PFSK-1 (cell line): ENCODE measurements around the gene MYO7A.

Experiments
- FOXP2 ChIP-seq: optimal IDR thresholded peaks from 2 replicates; pipeline ENCODE3; 2011; ENCODE audit warnings: borderline replicate concordance, control low read depth, inconsistent platforms; ENCODE audit not compliant: insufficient read depth; ENCODE audit errors: extremely low read length, extremely low read depth
- POLR2AphosphoS5 ChIP-seq: IDR thresholded peaks from 2 replicates; pipeline ENCODE4 v1.6.1; 2012; ENCODE audit warnings: low read depth, mild to moderate bottlenecking, control low read depth, low read length, moderate library complexity
- SIN3A ChIP-seq: IDR thresholded peaks from 2 replicates; pipeline ENCODE4 v1.6.1; 2012; ENCODE audit warnings: mild to moderate bottlenecking, low read length, moderate library complexity, borderline replicate concordance; ENCODE audit not compliant: insufficient read depth
- TAF1 ChIP-seq: IDR thresholded peaks from 2 replicates; pipeline ENCODE4 v1.6.1; 2012; ENCODE audit warnings: low read length, control low read depth, borderline replicate concordance; ENCODE audit not compliant: insufficient read depth
- TF ChIP-seq, protein P1 (sequence below), 2 experiments: IDR thresholded peaks; 2 replicates each; pipeline versions ENCODE4 v1.6.1 to v1.8.0; 2011 to 2012; ENCODE audit warnings: low read depth in 2 of 2, low read length in 2 of 2, control low read depth in 1 of 2, inconsistent platforms in 1 of 2, mild to moderate bottlenecking in 1 of 2, moderate library complexity in 1 of 2; ENCODE audit not compliant: insufficient read depth in 1 of 2

DNA sequence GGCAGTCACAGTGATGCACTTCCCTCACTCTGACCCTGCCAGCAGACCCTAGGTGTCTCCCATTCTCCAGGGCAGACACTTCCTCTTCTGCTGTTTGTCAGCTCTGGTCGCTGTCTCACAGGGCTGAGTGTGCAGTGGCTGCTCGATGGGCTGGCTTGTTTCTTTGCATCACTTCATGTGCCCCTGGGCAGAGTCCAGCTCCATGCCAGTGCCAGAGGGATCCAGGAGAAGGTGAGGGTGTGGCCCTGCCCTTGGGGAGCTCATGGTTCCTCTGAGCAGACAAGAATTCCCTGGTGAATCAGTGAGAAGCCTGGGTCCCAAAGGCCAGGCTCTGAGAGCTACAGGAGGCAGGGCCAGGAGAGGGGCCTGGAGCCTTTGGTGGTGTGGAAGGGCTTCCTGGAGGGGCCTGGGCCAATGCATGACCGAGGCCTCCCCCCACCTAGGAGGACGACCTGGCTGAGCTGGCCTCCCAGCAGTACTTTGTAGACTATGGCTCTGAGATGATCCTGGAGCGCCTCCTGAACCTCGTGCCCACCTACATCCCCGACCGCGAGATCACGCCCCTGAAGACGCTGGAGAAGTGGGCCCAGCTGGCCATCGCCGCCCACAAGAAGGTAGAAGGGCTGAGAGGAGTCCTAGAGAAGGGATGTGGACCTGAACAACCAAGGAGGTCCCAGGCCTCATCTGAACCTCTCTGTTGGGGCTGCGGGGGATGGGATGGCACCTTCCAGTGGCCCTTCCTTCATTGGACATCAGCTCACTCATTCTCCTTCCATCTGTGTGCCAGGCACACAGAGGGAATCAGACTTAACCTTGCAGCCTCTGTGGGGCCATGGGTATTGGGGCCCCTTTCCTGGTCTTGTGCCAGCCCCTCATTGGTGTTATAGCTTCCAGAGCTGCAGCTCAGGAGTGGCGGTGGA is 66.1 kb downstream of the MYO7A start:
- TF ChIP-seq POLR2AphosphoS5 (no peak), SIN3A (no peak), TAF1 (no peak), FOXP2 (no peak)
- TF ChIP-seq, protein P1, sequence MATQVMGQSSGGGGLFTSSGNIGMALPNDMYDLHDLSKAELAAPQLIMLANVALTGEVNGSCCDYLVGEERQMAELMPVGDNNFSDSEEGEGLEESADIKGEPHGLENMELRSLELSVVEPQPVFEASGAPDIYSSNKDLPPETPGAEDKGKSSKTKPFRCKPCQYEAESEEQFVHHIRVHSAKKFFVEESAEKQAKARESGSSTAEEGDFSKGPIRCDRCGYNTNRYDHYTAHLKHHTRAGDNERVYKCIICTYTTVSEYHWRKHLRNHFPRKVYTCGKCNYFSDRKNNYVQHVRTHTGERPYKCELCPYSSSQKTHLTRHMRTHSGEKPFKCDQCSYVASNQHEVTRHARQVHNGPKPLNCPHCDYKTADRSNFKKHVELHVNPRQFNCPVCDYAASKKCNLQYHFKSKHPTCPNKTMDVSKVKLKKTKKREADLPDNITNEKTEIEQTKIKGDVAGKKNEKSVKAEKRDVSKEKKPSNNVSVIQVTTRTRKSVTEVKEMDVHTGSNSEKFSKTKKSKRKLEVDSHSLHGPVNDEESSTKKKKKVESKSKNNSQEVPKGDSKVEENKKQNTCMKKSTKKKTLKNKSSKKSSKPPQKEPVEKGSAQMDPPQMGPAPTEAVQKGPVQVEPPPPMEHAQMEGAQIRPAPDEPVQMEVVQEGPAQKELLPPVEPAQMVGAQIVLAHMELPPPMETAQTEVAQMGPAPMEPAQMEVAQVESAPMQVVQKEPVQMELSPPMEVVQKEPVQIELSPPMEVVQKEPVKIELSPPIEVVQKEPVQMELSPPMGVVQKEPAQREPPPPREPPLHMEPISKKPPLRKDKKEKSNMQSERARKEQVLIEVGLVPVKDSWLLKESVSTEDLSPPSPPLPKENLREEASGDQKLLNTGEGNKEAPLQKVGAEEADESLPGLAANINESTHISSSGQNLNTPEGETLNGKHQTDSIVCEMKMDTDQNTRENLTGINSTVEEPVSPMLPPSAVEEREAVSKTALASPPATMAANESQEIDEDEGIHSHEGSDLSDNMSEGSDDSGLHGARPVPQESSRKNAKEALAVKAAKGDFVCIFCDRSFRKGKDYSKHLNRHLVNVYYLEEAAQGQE (IDR thresholded peaks at IDR 0.05; ENCODE audit: insufficient read depth in 1 of 2, low read depth in 2 of 2, low read length in 2 of 2): no peak
